Panc1 (cell line): Measurements from ENCODE around the gene GDF2. TPM values are rescaled to one million over a fixed set of nuclear protein-coding genes. Genes with fewer than 3 reads are reported as not detected.

Experiments
- ATAC-seq: fragments of 200-7000 bp; cut with Tn5 transposase; 2 replicates; pipeline ENCODE4 v1.9.1; 2020; ENCODE audit warnings: mild to moderate bottlenecking, moderate library complexity
- BruUV-seq: library from RNA; stranded (reverse); fragments of 400-500 nt; replicated peaks from 2 replicates; lab custom pipeline; 2021; lab: Mats Ljungman, UMichigan
- CTCF ChIA-PET: fragments of 300-600 bp; sonication (Branson Sonifier 250); formaldehyde crosslinking; loops from one replicate; lab custom pipeline; 2022; ENCODE audit warnings: antibody characterized with exemption; lab: Charles Lee
- POLR2A ChIA-PET: fragments of 300-600 bp; sonication (Branson Sonifier 250); formaldehyde crosslinking; loops from one replicate; lab custom pipeline; 2022; ENCODE audit warnings: antibody characterized with exemption; lab: Charles Lee
- DNase-seq: peaks from one replicate; pipeline ENCODE4 v3.0.0-alpha.2; 2010; ENCODE audit warnings: low read depth, low spot score
- H3K27ac ChIP-seq: 2 replicates; pipeline ENCODE4 v1.5.1; 2011; ENCODE audit warnings: mild to moderate bottlenecking, low read length, inconsistent platforms
- H3K27me3 ChIP-seq: fragments of 200-500 bp; sonication (Bioruptor generic); 2 replicates; pipeline ENCODE4 v1.6.0; 2014; ENCODE audit warnings: low read length, inconsistent platforms; ENCODE audit not compliant: control insufficient read depth, insufficient read depth
- H3K36me3 ChIP-seq: fragments of 200-500 bp; sonication (Bioruptor generic); 2 replicates; pipeline ENCODE4 v1.5.1; 2014; ENCODE audit warnings: inconsistent platforms, mild to moderate bottlenecking, low read length, moderate library complexity; ENCODE audit not compliant: control insufficient read depth, insufficient read depth
- H3K4me1 ChIP-seq: 2 replicates; pipeline ENCODE4 v1.5.1; 2011; ENCODE audit warnings: inconsistent platforms, mild to moderate bottlenecking, low read length, moderate library complexity; ENCODE audit not compliant: control insufficient read depth, insufficient read depth
- H3K4me3 ChIP-seq, 2 experiments: 2 replicates each; pipeline ENCODE4 v1.5.1; 2011 to 2012; ENCODE audit warnings: low read depth in 2 of 2, low read length in 2 of 2, mild to moderate bottlenecking in 2 of 2, inconsistent platforms in 1 of 2, moderate library complexity in 1 of 2
- H3K9me3 ChIP-seq: fragments of 200-500 bp; sonication (Bioruptor generic); 2 replicates; pipeline ENCODE4 v1.5.1; 2014; ENCODE audit warnings: low read depth, mild to moderate bottlenecking, inconsistent platforms, low read length, moderate library complexity; ENCODE audit not compliant: control insufficient read depth, insufficient read depth
- CTCF ChIP-seq: fragments of 450-650 bp; IDR thresholded peaks from 2 replicates; pipeline ENCODE4 v1.5.1; 2017; ENCODE audit warnings: mild to moderate bottlenecking
- POLR2AphosphoS5 ChIP-seq: IDR thresholded peaks from 2 replicates; pipeline ENCODE4 v1.6.1; 2012; ENCODE audit warnings: mild to moderate bottlenecking, low read depth, low read length, moderate library complexity
- REST ChIP-seq, 2 experiments: IDR thresholded peaks; 2 replicates each; pipeline ENCODE4 v1.6.1; 2011 to 2012; ENCODE audit warnings: low read depth in 2 of 2, control low read depth in 1 of 2, low read length in 1 of 2, mild to moderate bottlenecking in 1 of 2, moderate library complexity in 1 of 2; ENCODE audit not compliant: insufficient read depth in 1 of 2
- SIN3A ChIP-seq: IDR thresholded peaks from 2 replicates; pipeline ENCODE4 v1.6.1; 2012; ENCODE audit warnings: low read depth, mild to moderate bottlenecking, low read length, moderate library complexity, borderline replicate concordance; ENCODE audit not compliant: insufficient read depth
- TCF7L2 ChIP-seq: IDR thresholded peaks from 2 replicates; pipeline ENCODE4 v1.6.1; 2011; ENCODE audit warnings: mild to moderate bottlenecking, low read depth, low read length, inconsistent platforms
- in situ Hi-C: cut with HindIII; loops from 2 replicates; pipeline ENCODE4 v1.10.0; 2016; ENCODE audit warnings: low sequenced_read_pairs, low pct_unique_long_range_greater_than_20kb
- intact Hi-C: fragments of 100-400 bp; cut with micrococcal nuclease; formaldehyde crosslinking; loops from one replicate; pipeline ENCODE4 v1.10.0; 2022; ENCODE audit not compliant: unreplicated experiment
- total RNA-seq: library from RNA; stranded (reverse); gene quantifications from one replicate; pipeline ENCODE4 v1.2.1, GENCODE V29; 2021; ENCODE audit not compliant: unreplicated experiment

The GDF2 gene
- total RNA-seq, 1 experiment from 2014 or later: not detected

GRCh38 chr10:47309408-47310089 is 12.7 kb upstream of the GDF2 start:
- no TSS peak for BruUV-seq
- peaks cover 5% of the 10 kb centered on the region for H3K27me3 ChIP-seq
- H3K27ac ChIP-seq: no peak overlapping the region
- intact Hi-C loops (no loop called here), in situ Hi-C loops (no loop called here)
- no peaks in the 10 kb centered on the region for H3K36me3 ChIP-seq
- POLR2A ChIA-PET: no interaction called here
- TF ChIP-seq TCF7L2 (no peak), CTCF (peak; percentile 70)
- CTCF ChIA-PET: no interaction called here
- ATAC-seq (no peak), DNase-seq (no peak)
- no peaks in the 10 kb centered on the region for H3K9me3 ChIP-seq
- H3K4me1 ChIP-seq: no peaks in the 10 kb centered on the region; the same call in 1 of the 2 replicates
- no peak overlapping the region for H3K4me3 ChIP-seq

- no peaks in the 10 kb centered on the region for H3K36me3 ChIP-seq
- DNase-seq (no peak), ATAC-seq (no peak)
- CTCF ChIA-PET: interaction anchor here (0.6 kb wide), 1 partner anchor 187 kb away, joined by 3 read pairs; no protein-coding TSS in a partner anchor
- no peak overlapping the region for H3K4me3 ChIP-seq
- BruUV-seq: no TSS peak
- in situ Hi-C loops (no loop called here), intact Hi-C loops (no loop called here)
- POLR2A ChIA-PET: no interaction called here
- H3K9me3 ChIP-seq: no peaks in the 10 kb centered on the region
- H3K4me1 ChIP-seq: no peaks in the 10 kb centered on the region; the same call in 1 of the 2 replicates
- no peak for TF ChIP-seq POLR2AphosphoS5
- no peak for TF ChIP-seq CTCF
- no peak for TF ChIP-seq TCF7L2
- no peak for TF ChIP-seq REST (IDR thresholded peaks at IDR 0.05; ENCODE audit: insufficient read depth in 1 of 2, low read depth in 2 of 2, low read length in 1 of 2)
- TF ChIP-seq SIN3A: no peak
- peaks cover 5% of the 10 kb centered on the region for H3K27me3 ChIP-seq
- no peak overlapping the region for H3K27ac ChIP-seq
Measured at GRCh38 chr10:47310090-47310505, 12.2 kb upstream of the GDF2 start.
